ENCODE results near the gene CD274.

CD274 gene

DNA sequence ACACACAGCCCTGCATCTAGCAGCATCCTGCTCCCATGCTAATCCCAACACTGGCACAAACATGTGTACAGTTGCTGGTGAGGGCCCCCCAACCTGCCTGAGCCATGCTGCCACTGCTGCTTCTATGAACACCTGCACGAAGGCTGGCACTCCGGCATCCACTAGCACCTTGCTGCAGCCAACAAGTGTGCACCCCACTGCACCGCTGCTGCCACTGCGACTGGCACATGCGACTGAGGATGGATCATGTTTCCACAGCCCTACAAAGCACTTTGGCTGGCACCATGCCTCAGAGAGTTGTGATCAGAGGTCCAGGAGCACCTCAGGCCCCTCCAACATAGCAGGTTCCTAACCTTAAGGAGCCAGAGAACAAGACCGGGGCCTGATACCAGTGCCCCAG is 52.2 kb downstream of the CD274 start:
- no peak for DNase-seq

DNA sequence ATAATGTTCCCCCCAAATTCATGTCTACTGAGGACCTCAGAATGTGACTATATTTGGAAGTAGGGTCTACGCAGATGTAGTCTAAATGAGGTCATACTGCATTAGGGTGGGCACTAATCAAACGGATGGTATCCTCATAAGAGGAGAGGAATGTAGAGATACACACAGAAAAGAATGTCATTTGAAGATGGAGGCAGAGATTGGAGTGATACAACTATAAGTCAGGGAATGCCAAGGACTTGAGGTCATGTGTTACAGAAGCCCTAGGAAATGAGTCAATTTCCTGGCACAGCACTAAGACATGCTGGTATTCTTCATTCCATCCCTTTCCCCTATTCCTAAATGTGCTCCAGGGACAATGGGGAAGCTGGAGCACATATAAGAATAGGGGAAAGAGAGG is 59.2 kb downstream of the CD274 start:
- no peak for DNase-seq

DNA sequence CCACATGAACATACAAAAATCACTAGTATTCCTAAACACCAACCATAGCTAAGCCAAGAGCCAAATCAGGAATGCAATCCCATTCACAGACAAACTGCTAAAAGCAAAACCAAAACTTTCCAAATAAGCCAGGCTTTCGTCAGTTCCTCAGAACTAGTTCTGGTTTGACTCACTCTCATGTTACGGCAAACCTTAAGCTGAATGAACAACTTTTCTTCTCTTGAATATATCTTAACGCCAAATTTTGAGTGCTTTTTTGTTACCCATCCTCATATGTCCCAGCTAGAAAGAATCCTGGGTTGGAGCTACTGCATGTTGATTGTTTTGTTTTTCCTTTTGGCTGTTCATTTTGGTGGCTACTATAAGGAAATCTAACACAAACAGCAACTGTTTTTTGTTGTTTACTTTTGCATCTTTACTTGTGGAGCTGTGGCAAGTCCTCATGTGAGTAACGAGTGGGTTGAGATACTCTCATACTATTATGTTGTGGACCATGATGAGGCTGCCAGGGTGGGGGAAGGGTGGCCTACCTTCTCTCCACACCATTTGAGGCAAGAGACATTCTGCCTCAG is 60.1 kb downstream of the CD274 start, which contains the start of gene PDCD1LG2:
Gene PDCD1LG2 (plus strand): TSS at position 172 of the 572 bp plus-strand sequence. CDS start 12,016 bp downstream, outside the sequence.
- no peak for DNase-seq

DNA sequence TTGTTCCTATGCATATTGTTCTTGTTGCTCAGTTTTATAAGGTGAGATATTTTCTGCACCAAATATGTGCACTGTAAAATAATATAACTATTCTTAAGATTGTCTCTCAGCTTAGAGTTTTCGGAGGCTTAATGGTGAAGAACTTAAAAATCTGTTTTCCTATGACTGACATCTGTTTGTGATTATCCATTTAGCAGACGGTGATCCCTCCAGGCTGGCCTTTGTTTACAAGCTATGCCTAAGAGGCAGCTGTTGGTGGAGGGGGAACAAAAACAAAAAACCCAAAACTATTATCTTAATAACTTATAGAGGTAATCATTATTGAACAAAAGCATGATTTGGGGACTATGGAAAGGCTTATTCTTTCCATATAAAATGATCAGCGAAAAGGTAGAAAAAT is 60.6 kb downstream of the CD274 start:
- peak; percentile 26 for DNase-seq

DNA sequence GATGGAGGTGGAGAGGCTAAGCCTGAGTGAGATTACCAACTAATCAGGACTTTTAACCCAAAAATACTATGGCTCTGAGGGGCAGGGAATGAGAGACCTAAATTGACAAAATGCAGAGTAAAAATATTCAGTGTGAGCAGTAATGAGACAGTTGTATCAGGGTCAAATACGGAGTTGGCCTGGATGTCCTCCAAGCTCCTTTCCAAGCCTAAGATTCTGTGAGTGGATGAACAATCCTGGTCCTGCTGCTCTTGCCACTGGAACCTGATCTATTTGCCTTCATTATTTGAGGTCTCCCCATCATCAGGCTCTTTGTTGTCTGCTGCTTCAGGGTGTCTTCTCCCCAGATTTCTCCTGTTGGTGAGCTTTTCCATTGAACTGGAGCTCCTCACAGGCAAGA is 61.1 kb downstream of the CD274 start:
- DNase-seq = no peak

DNA sequence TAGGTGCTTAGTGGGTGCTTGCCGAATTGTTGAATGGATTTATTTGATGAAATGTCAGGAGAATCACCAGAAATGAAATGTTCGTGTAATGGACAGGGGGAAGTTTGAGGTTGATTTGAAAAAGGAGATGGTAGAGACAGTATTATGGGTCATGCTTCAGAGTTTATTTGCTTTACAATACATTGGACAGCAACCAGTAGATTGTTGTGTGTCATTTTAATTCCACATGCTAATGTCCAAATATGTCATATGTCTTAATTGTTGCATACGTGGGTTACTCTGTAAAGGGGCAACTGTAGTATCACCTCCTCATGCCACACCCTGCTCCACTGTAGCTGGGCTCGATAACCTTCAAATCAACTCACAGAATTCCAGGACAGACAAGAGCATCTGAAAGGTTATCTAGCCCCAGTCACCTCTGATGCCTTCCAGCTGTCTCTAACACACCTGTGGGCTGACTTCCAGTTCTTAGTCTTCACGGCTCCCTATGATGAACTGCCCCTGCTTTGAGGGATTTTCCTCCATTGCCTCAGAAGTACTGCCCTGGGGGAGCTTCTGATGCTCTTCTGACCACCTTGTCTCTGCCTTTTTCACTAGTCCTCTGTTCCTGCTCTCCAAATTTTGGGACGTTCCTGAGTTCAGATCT is 61.7 kb downstream of the CD274 start:
- DNase-seq = no peak

DNA sequence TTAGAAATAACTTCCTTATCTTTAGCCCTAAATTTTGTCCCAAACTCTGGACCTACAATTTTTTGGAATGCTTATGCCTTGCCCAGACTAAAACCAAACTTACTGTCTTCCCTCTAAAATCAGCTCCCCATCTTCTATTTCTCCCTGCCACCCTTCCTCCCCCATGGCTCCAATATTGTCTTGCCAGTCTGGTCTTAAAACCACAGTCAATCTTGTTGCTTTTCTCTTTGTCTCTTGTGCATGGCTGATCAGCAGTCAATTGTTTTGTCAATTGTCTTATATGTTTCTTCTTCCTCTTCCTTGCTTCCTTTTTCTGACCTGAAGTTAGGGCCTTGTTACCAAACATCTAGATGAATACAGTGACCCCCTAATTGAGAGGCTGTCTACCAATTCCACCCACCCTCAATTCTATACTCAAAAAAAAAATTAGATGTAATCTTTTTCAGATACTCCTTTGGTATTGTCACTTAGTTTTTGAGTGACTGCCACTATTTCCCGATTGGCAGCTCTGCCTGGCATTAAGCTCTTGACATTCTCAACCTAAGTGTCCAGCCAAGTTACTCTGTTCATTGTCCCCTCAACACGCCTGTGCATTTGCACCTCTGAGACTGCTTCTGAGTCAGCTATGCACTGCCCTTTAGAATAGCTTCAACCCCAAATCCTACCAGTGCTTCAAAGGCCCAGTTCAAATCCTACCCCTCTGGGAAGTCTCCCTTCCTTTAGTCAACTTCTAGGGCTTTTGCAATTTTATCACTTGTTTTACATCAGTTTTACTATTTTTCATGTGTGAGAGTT is 62.5 kb downstream of the CD274 start:
- DNase-seq = no peak

DNA sequence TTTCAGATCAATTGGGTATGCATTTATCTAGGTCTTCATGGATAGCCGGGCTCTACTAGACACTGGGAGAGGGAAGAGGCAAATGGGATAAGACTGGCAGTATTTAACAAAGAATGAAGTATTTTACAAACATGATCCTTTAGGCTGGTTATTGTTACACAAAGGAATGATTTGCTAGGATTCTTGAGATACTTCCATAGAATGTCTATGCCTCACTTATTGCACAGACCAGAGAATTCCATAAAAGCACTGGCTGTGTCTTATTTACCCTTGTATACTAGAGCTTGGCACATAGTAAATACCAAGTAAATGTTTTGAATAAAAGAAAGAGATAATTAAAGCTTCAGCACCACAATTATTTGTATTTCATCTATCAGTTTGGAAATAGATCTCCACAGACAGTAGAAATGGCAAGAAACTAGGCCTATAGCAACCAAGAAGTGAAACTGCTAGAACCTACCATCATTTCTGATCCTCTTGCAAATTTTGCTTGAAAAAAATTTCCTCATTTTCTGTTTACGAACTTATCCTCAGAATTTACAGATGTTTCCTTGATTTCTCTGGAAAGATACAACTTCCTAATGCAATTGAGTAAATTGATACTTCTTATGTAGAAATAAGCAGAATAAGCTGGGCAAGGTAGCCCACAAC is 63.7 kb downstream of the CD274 start:
- no peak for DNase-seq

DNA sequence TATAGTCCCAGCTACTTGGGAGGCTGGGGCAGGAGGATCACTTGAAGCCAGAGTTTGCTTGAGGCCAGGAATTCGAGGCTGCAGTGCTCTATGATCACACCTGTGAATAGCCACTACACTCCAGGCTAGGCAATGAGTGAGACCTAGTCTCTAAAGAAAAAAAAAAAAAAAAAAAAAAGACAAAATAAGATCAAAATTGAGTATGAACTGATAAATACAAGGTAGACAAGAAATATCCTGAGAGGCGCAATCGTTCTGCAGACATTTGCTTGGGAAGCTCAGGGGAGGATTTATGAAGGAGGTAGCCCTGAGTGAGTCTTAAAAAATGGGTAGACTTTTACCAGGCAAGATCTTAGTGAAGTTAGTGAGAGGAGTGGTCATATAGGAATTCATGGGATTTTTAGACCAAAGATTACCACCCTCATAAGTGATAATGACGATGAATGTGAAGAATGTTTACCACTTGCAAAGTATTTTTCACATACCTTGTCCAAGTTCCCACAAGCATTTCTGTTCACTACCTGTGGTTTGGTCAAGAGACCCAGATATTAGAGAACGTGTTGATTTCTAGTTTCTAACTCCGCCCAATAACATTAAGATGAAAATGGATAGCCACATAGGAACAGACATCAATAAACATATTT is 64.4 kb downstream of the CD274 start:
- DNase-seq = no peak

DNA sequence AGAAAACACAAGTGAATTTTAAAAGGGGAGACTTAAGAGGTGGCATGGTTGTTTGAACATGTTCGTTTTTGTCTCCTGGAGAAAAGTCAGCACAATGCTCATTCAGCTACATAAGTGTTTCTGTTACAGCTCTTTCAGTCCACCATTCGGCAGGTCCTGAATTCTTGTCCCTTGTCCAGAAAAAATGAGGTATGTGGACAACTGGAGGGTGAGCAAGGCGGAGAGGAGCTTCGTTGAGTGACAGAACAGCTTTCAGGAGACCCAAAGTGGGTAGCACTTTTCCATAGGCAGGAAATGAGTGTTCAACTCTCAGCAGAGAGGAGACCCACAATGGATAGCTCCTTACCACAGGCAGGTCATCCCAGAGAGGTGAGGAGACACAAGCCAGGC is 64.9 kb downstream of the CD274 start:
- no peak for DNase-seq

DNA sequence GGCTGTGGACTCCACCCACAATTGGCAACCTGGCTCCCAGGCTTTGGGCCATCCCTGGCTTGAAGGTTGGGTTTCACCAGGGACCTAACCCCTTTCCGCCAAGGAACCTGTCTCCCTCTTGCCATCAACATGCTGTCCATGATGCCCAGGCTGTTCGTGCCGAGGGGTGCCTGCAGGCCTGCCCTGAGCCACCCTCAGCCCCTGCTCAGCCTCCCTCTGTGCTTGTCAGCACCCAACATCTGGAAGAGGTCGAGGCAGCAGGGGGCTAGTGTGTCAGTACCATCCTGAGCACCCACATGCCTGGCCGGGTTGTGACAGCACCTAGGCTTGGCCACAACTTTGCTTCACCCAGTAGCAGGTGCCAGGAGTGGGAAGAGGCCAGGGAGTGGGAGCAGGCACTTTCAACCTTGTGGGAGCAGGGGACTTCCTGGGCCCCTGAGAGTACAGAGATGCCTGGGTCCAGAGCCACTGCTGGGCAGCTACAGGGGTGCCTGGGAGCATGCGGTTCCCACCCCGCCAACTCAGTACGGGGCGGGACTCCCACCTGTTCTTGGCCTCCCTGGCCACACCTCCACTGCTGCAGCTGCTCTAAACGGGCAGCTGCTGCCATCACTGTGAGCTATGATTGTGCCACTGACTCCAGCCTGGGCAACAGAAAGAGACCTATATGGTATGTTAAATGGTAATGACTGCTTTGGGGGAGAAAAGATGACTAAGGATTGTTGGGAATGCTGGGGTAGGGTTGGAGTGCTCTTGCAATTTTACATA is 66.3 kb downstream of the CD274 start:
- DNase-seq = no peak

DNA sequence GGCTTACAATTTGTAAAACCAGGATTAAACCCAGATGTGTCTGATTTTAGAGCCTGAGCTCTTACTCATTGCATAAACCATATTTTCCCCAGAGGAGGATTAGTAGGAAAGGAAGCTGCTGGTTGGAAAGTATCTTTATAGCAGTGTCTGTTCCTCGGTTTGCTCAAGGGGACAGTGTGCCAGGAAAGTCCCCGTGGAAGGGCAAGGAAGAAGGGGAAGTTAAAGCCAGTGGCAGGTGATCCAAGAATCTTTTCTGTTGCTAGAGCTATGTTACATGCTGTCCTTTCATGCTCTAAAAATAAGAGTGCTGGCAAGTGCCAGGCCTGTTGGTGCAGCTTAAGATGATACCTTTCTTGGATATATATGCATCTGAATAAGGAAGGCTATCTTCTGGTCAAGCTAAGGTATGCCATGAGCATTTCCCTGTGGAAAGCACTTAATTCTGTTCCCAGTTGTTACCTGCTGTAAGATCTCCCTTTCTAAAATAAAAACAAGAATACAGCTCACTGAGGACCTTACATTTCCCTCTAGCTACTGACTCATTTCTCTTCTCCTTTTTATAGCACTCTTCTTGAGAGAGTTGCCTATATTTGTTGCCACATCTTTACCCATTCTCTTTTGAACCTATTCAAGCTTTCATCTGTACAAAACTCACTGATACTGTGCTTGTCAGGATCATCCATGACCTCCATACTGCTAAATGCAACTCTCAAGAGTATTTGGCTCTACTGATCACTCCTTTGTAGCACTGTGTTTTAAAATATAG is 68.0 kb downstream of the CD274 start:
- no peak for DNase-seq

DNA sequence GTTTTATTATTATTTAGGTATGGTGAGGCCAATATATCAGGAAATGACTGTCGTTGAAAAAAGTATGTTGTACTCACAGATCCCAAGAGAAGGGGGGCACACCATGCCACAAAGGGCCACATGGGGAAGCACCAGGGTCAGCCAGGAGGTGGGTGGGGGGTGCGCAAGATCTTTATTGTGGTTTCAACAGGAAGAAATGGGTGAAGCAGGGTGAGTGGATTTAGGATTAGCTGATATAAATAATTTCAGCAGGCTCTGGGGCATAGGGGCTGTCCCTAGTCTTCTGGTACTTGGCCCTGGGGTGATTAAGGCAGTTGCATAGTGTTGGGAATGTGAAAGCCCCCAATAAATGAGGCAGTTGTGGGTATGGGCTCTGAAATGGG is 68.6 kb downstream of the CD274 start:
- DNase-seq = no peak

Data from NCI-H2171 (cell line).